CD1c-positive myeloid dendritic cell (primary cell): ENCODE results near the gene BGLAP.

Experiments used
- DNase-seq: peaks from one replicate; pipeline ENCODE4 v3.0.0-alpha.2; 2016; ENCODE audit errors: extremely low spot score

The BGLAP gene

GRCh38 chr1:156257711-156258110 lies 15.7 kb downstream of the BGLAP start:
- no peak for DNase-seq

GRCh38 chr1:156258859-156259258 lies 16.9 kb downstream of the BGLAP start:
- DNase-seq = no peak

- DNase-seq = no peak
Observed at GRCh38 chr1:156259805-156260204, 17.8 kb downstream of the BGLAP start.

GRCh38 chr1:156260896-156261295 lies 18.9 kb downstream of the BGLAP start:
- no peak for DNase-seq

GRCh38 chr1:156262461-156263287 lies 20.7 kb downstream of the BGLAP start:
- DNase-seq = no peak

GRCh38 chr1:156263288-156263655 lies 21.3 kb downstream of the BGLAP start:
- no peak for DNase-seq

GRCh38 chr1:156266051-156266450 lies 24.1 kb downstream of the BGLAP start:
- no peak for DNase-seq

- DNase-seq = no peak
Observed at GRCh38 chr1:156268336-156268735, 26.4 kb downstream of the BGLAP start.

GRCh38 chr1:156270314-156270713 lies 28.3 kb downstream of the BGLAP start:
- DNase-seq = no peak

GRCh38 chr1:156276532-156276931 lies 34.5 kb downstream of the BGLAP start:
- peak; percentile 47 for DNase-seq

- peak; percentile 10 for DNase-seq
Observed at GRCh38 chr1:156276966-156277381, 35.0 kb downstream of the BGLAP start.

GRCh38 chr1:156279837-156280236 lies 37.9 kb downstream of the BGLAP start:
- DNase-seq = no peak

- DNase-seq = peak; percentile 68
Observed at GRCh38 chr1:156281281-156281680, 39.3 kb downstream of the BGLAP start.

- peak; percentile 78 for DNase-seq
Observed at GRCh38 chr1:156281693-156282478, 39.9 kb downstream of the BGLAP start.

- peak; percentile 99 for DNase-seq
Observed at GRCh38 chr1:156282479-156283222, 40.7 kb downstream of the BGLAP start, which contains the start of gene SMG5. Gene SMG5 (minus strand): TSS chr1:156282825. CDS start chr1:156282680, 145 bp downstream.

GRCh38 chr1:156283521-156283920 lies 41.5 kb downstream of the BGLAP start:
- peak; percentile 69 for DNase-seq

GRCh38 chr1:156284112-156284511 lies 42.1 kb downstream of the BGLAP start, which contains the start of gene TMEM79:
Gene TMEM79 (plus strand): TSS chr1:156284325. CDS start chr1:156285227, 902 bp downstream.
- no peak for DNase-seq

GRCh38 chr1:156284757-156285156 lies 42.8 kb downstream of the BGLAP start:
- peak; percentile 22 for DNase-seq

- no peak for DNase-seq
Observed at GRCh38 chr1:156285437-156285836, 43.5 kb downstream of the BGLAP start.

GRCh38 chr1:156286061-156286460 lies 44.1 kb downstream of the BGLAP start:
- DNase-seq = no peak

- no peak for DNase-seq
Observed at GRCh38 chr1:156289857-156290256, 47.9 kb downstream of the BGLAP start.
